Hypothalamus (tissue), 51 donors: Measurements from ENCODE around the gene DPP6.

Source experiments
- DNase-seq, 51 donors: peaks; one replicate each; lab custom pipeline; 2025; lab: John Stamatoyannopoulos, UW

The DPP6 gene

DNA sequence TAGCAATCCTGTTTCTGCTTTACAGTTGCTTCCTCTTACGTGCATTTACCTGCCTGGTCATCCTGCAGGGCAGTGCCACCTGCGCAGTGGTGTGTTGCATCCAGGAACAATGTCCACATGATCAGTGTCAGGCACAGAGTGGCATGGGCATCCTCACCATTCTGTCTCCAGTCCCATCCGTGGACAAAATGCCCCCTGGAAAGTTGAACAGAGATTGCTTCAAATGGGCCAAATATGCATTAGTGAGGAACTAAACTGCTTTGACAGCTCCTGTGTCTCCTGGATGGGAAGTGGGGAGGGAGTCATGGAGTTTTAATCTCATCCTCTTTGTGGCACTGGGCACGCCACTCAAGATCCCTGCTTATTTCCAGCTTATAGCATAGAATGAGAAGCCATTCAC, 151.8 kb downstream of the DPP6 start:
- DNase-seq = no peak

DNA sequence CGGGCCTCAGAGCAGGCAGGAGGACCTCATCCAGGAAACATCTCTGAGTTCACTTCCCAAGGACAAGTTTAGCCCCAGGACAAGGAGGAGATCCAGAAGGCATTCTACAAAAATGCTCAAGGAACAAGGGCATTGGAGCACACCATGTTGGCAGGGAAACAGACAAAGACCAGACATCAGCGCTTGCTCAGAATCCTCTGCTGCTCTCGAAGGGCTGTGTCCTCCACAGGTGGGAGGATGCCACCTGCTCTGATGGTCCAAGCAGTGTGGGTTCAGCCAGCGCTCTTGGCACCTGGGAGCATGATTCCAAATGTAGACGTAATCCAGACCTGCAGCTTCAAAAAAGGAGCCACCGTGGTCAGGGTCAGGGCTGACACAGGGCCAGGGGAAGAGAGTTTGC, 160.7 kb downstream of the DPP6 start:
- no peak for DNase-seq

DNA sequence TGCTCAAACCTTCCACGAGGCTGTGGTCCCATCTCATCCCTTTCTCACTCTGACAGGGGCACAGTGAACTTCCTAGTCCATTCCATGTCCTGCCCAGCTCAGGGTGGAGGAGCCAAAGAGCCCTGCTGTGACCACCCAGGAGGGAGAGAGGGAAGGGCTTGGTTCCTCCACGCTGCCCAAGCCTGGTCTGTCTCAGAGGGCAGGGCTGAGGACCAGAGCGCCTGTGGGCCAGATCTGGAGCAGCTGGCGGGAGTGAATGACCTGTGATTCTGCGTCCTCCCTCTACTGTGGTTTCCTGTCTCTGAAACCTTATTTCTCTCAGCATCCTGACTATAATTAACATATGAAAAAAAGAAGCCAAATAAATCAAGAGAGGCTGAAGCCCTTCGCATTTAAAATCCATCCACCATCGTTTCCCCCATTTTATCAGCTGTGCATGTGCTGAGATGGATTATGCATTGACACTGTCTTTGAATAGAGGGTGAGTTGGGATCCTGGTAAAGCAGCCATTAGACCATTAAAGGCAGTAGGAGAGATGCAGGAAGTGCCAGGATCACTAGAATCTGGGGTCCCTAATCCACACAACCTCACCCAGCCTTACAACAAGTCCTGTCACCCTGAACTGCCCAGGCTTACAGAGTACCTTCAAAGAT, 165.6 kb downstream of the DPP6 start:
- no peak for DNase-seq

DNA sequence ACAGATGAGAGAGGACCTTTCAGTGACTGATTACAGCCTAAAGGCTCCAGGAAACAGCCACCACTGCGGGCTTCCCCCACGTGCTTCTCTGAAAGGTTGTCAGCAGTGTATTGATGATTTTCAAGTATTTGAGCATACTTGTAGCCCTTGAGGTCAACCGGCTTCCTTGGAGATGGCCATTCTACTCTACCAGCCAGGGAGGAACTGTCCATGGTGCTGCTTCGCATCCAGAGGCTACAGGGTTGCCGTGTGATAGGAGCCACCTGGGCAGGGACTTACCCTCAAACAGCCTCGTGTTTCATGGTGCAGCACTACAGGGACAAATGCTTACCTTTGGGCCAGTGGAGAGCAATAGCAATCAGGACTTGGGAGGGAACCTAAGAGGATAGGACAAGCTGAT, 179.5 kb downstream of the DPP6 start:
- no peak for DNase-seq

GRCh38 chr7:154232700-154233099, 180.5 kb downstream of the DPP6 start:
- DNase-seq = no peak

GRCh38 chr7:154241988-154242387, 189.8 kb downstream of the DPP6 start:
- DNase-seq = no peak

DNA sequence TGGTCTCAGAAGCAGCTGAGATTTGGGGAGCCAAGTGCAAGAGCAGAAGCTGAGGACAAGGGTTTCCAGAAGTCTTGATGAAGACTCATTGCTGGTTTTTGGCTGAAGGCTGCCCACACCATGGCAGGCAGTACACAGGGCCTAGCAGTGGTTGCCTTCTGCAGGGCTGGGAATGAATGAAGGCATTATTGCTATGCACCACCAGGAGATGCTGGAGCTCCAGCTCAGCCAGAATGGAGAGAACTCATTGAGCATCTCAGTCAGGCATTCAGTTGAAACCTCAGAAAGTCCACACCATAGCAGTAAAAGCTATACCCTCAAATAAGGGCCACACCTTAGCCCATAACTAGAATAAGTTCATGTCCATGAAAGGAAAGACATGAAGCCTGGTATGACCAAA, 190.5 kb downstream of the DPP6 start:
- no peak for DNase-seq

- DNase-seq = no peak
Observed at GRCh38 chr7:154252046-154252445, 199.8 kb downstream of the DPP6 start.

- DNase-seq = no peak
Observed at GRCh38 chr7:154253810-154254209, 201.6 kb downstream of the DPP6 start.

GRCh38 chr7:154255324-154255723, 203.1 kb downstream of the DPP6 start:
- no peak for DNase-seq

DNA sequence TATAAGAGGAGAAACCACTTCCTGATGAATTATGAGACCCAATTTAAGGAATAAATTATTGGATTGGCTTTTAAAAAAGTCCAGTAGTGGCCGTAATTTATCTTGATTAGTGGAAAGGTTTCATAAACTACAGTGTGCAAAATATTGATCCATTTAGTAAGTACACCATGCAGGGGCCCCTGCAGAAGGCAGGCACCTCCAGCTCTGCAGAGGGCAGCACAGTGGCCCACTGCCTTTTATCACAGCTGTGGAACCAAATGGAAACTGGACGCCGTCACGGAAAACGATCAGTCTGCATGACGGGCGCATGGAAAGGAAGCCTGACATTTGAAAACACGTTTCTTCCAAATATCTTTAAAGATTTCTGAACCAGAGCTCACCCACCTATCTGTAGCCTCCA, 204.0 kb downstream of the DPP6 start:
- DNase-seq = no peak

DNA sequence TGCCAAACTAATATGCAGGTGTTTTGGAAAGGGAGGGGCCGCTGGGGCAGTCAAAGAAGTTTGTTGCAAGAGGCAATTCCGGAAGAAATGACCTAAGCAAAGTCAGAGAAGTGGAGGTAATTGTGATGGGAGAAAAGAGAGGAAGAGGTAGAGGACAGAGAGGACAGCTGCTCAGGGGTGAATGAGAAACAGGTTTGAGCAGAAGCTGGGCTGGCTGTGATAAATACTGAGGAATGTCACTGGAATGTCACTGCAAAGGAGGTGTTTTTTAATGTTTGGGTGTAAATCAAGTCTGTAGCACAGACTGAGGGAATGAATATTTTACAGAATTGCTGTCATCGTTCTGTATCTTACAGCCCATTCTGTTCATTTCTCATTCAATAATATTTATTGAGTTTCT, 207.2 kb downstream of the DPP6 start:
- no peak for DNase-seq

DNA sequence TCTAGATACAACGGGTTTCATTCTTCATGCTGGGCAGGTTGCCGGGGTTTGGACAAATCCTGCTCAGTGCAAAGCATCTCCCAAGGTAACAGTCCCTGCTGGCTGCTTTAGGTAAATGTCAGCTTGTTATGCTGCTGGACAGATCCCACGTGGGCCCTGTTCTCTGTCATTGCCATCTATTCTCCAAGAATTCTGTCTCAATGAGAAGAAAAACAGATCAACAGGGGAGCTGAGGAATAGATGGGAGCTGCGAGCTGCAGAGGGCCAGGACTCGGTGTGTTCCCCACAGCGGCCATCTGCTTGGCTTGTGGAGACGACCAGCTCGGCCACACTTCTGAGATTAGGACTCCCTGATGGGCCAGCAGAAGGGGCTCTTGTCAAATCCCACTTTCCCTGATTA, 235.2 kb downstream of the DPP6 start:
- peak in 2 of 51 donors; percentile 16 to 21 for DNase-seq

GRCh38 chr7:154289119-154289518, 236.9 kb downstream of the DPP6 start:
- DNase-seq = no peak

DNA sequence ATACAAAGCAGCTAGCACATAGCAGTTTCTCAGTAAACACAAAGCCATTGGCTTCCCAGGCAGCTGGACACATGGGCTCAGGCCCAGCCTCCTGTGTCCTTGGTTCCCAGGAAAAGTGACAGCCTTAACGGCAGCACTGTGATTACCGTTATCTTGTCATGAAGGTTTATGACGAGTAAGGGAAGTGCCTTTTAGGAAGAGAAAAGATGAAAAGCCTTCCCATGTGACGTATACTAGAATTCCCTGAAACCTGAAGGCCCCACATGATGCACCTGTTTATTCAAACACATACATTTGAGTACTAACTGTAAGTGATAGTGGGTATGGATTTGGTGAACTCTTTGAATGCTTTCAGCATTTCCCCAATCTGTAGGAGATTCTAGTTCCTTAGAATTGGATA, 244.2 kb downstream of the DPP6 start:
- DNase-seq = no peak

DNA sequence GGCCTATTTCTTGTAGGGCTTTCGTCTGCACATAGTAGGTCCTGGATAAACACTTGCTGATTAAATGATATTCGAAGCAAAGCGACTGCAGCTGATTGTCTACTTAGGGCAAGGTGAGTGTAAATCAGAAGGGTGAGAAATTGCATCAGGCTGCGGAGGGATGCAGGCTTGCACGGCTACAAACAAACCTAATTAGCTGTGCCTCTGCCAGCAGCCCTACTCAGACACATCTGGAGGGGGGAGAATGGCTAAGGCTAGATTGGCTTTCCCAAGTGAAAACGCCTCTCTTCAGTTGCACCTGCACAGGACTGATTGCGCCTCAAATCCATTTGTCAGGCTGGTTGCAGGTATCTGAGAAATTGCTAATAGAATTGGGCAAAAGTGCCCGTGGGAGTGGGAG, 247.5 kb downstream of the DPP6 start:
- DNase-seq = no peak

- DNase-seq = no peak
Observed at GRCh38 chr7:154302380-154302779, 250.2 kb downstream of the DPP6 start.

DNA sequence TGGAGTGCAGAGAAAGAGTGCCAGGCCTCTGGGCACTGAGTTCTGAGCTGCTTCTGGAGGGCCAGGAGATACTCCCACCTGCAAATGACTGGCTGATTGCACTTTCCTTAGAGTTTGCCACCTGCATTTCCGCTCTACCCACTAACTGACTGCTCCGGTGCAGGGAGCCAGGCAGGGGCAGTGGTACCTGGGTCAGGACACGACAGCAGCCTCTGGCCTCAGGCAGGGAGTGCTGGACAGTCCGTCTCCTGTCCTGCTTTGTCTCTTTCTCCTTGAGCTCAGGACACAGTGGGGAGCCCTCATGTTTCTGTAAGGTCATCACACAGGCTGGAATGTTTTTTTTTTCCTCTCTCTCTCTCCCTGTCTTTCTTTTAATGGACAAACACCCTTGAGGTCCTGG, 252.0 kb downstream of the DPP6 start:
- DNase-seq = no peak

GRCh38 chr7:154304740-154305700, 252.8 kb downstream of the DPP6 start:
- peak in 23 of 51 donors; percentile 7 to 48 (median 29) for DNase-seq

- peak in 2 of 51 donors; percentile 10 to 16 for DNase-seq
Observed at GRCh38 chr7:154306036-154306435, 253.8 kb downstream of the DPP6 start.

DNA sequence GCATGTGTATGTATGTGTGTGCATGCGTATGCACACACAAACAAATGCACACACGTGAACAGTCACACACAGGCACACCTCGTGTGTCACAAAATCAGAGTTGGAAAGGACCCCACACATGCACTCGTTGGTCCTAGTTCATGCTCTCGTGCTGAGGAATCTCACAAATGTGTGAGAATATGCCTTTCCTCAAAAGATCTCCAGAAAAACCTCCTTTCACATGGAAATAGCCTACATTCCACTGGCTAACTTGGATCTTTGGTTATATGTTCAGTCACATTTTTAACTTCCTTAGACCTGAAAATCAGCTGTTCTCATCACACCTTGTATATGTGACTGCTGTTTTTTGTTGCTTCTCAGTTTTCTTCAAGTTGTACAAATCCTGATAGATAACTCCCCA, 256.7 kb downstream of the DPP6 start:
- DNase-seq = no peak

GRCh38 chr7:154310114-154310513, 257.9 kb downstream of the DPP6 start:
- no peak for DNase-seq
